SK-N-SH treated with all-trans-retinoic acid at 6 μM for 48 hours (cell line): ENCODE results near the gene P2RX3.

Experiments
- BACH2 ChIP-seq: fragments of 250-450 bp; sonication (Bioruptor Pico); IDR thresholded peaks from 2 replicates; pipeline ENCODE4 v1.9.0; 2021; ENCODE audit warnings: mild to moderate bottlenecking, borderline replicate concordance
- CREB5 ChIP-seq: fragments of 250-450 bp; sonication (Bioruptor Pico); IDR thresholded peaks from 2 replicates; pipeline ENCODE4 v1.5.1; 2020; ENCODE audit warnings: low read depth, mild to moderate bottlenecking, moderate library complexity
- CSDC2 ChIP-seq: fragments of 250-450 bp; sonication (Bioruptor Pico); IDR thresholded peaks from 2 replicates; pipeline ENCODE4 v1.5.0; 2020; ENCODE audit warnings: mild to moderate bottlenecking, moderate library complexity
- ESRRG ChIP-seq: fragments of 250-450 bp; sonication (Bioruptor Pico); IDR thresholded peaks from 2 replicates; pipeline ENCODE4 v1.6.1; 2021; ENCODE audit warnings: mild to moderate bottlenecking
- OSR1 ChIP-seq: fragments of 250-450 bp; sonication (Bioruptor Pico); IDR thresholded peaks from 2 replicates; pipeline ENCODE4 v1.8.0; 2022; ENCODE audit warnings: moderate library complexity, mild to moderate bottlenecking, inconsistent platforms
- PATZ1 ChIP-seq: fragments of 250-450 bp; sonication (Bioruptor Pico); IDR thresholded peaks from 2 replicates; pipeline ENCODE4 v1.8.0; 2020; ENCODE audit warnings: mild to moderate bottlenecking, moderate library complexity, borderline replicate concordance
- ZC3H10 ChIP-seq: fragments of 250-450 bp; sonication (Bioruptor Pico); IDR thresholded peaks from 2 replicates; pipeline ENCODE4 v1.5.1; 2021; ENCODE audit warnings: mild to moderate bottlenecking, moderate library complexity
- ZFP30 ChIP-seq: fragments of 450-650 bp; formaldehyde crosslinking; IDR thresholded peaks from 2 replicates; pipeline ENCODE4 v1.5.0; 2022; ENCODE audit warnings: mild to moderate bottlenecking, moderate library complexity

- TF ChIP-seq OSR1 (CRISPR knock-in tag) (no peak), CSDC2 (CRISPR knock-in tag) (no peak), PATZ1 (no peak), BACH2 (CRISPR knock-in tag) (no peak), ZFP30 (no peak), CREB5 (CRISPR knock-in tag) (no peak), ESRRG (CRISPR knock-in tag) (no peak), ZC3H10 (no peak)
These were observed 15.7 kb downstream of the P2RX3 start for GRCh38 chr11:57353852-57354251.
